Trophoblast cell (in vitro differentiated cells and primary cell): Measurements from ENCODE around the gene IQCN.

Experiments
- DNase-seq, 2 donors: peaks; one replicate each; pipeline ENCODE4 v3.0.0-alpha.2; 2016
- H2AFZ ChIP-seq: 2 replicates; pipeline ENCODE4 v1.6.1; 2013; ENCODE audit warnings: low read length, moderate library complexity, mild to moderate bottlenecking; ENCODE audit not compliant: insufficient read depth, poor library complexity
- H2AK5ac ChIP-seq: 2 replicates; pipeline ENCODE4 v1.6.1; 2013; ENCODE audit warnings: mild to moderate bottlenecking, low read length
- H2BK120ac ChIP-seq: 2 replicates; pipeline ENCODE4 v1.6.1; 2013; ENCODE audit warnings: low read length, mild to moderate bottlenecking, moderate library complexity; ENCODE audit not compliant: insufficient read depth, poor library complexity
- H2BK12ac ChIP-seq: 2 replicates; pipeline ENCODE4 v1.6.1; 2013; ENCODE audit warnings: mild to moderate bottlenecking, low read length, moderate library complexity
- H2BK5ac ChIP-seq: 2 replicates; pipeline ENCODE4 v1.6.1; 2013; ENCODE audit warnings: low read length, low read depth, moderate library complexity, mild to moderate bottlenecking; ENCODE audit not compliant: poor library complexity
- H3K14ac ChIP-seq: 2 replicates; pipeline ENCODE4 v1.6.1; 2013; ENCODE audit warnings: mild to moderate bottlenecking, low read length
- H3K18ac ChIP-seq: 2 replicates; pipeline ENCODE4 v1.6.1; 2013; ENCODE audit warnings: mild to moderate bottlenecking, low read length
- H3K23ac ChIP-seq: 2 replicates; pipeline ENCODE4 v1.6.1; 2013; ENCODE audit warnings: low read length
- H3K27ac ChIP-seq: 2 replicates; pipeline ENCODE4 v1.5.1; 2013; ENCODE audit warnings: low read depth, mild to moderate bottlenecking, inconsistent platforms, low read length, moderate library complexity
- H3K27me3 ChIP-seq: 2 replicates; pipeline ENCODE4 v1.6.1; 2013; ENCODE audit warnings: inconsistent platforms, mild to moderate bottlenecking, low read length, moderate library complexity; ENCODE audit not compliant: insufficient read depth
- H3K36me3 ChIP-seq, 2 experiments: 1 replicate in 1 of 2; 2 replicates in 1 of 2; pipeline ENCODE4 v1.6.1; 2013; ENCODE audit warnings: low read length in 2 of 2, mild to moderate bottlenecking in 2 of 2, moderate library complexity in 1 of 2; ENCODE audit not compliant: insufficient read depth in 2 of 2, control insufficient read depth in 1 of 2
- H3K4ac ChIP-seq: 2 replicates; pipeline ENCODE4 v1.6.1; 2013; ENCODE audit warnings: low read depth, mild to moderate bottlenecking, low read length, moderate library complexity
- H3K4me1 ChIP-seq, 2 experiments: 1 replicate in 1 of 2; 2 replicates in 1 of 2; pipeline ENCODE4 v1.6.1; 2013; ENCODE audit warnings: low read length in 2 of 2, mild to moderate bottlenecking in 2 of 2, moderate library complexity in 1 of 2; ENCODE audit not compliant: insufficient read depth in 2 of 2, control insufficient read depth in 1 of 2
- H3K4me2 ChIP-seq: 2 replicates; pipeline ENCODE4 v1.6.1; 2013; ENCODE audit warnings: inconsistent platforms, mild to moderate bottlenecking, low read length, moderate library complexity
- H3K4me3 ChIP-seq: 2 replicates; pipeline ENCODE4 v1.5.1; 2013; ENCODE audit warnings: mild to moderate bottlenecking, low read depth, low read length, inconsistent platforms
- H3K79me1 ChIP-seq: one replicate; pipeline ENCODE4 v1.6.1; 2013; ENCODE audit warnings: low read length
- H3K79me2 ChIP-seq: 2 replicates; pipeline ENCODE4 v1.6.1; 2013; ENCODE audit warnings: low read length, mild to moderate bottlenecking; ENCODE audit not compliant: control insufficient read depth, insufficient read depth, poor library complexity
- H3K9ac ChIP-seq: 2 replicates; pipeline ENCODE4 v1.6.1; 2013; ENCODE audit warnings: mild to moderate bottlenecking, low read length
- H3K9me3 ChIP-seq: 2 replicates; pipeline ENCODE4 v1.6.1; 2013; ENCODE audit warnings: low read depth, mild to moderate bottlenecking, control low read depth, inconsistent platforms, low read length; ENCODE audit not compliant: insufficient read depth
- H4K12ac ChIP-seq: 2 replicates; pipeline ENCODE4 v1.6.1; 2013; ENCODE audit warnings: low read depth, mild to moderate bottlenecking, low read length, moderate library complexity
- H4K8ac ChIP-seq: 2 replicates; pipeline ENCODE4 v1.6.1; 2013; ENCODE audit warnings: low read depth, mild to moderate bottlenecking, low read length, moderate library complexity
- H4K91ac ChIP-seq: one replicate; pipeline ENCODE4 v1.6.1; 2013; ENCODE audit warnings: low read depth, mild to moderate bottlenecking, low read length, moderate library complexity
- WGBS: extraction: QIAGEN DNeasy Blood & Tissue Kit; methylation state at CpG from one replicate; pipeline ENCODE4 v1.1.7; 2013; ENCODE audit warnings: missing lambda C conversion rate; ENCODE audit not compliant: insufficient read length, insufficient coverage; ENCODE audit errors: extremely low coverage; 5-methylcytosine and 5-hydroxymethylcytosine counted together

IQCN gene

DNA sequence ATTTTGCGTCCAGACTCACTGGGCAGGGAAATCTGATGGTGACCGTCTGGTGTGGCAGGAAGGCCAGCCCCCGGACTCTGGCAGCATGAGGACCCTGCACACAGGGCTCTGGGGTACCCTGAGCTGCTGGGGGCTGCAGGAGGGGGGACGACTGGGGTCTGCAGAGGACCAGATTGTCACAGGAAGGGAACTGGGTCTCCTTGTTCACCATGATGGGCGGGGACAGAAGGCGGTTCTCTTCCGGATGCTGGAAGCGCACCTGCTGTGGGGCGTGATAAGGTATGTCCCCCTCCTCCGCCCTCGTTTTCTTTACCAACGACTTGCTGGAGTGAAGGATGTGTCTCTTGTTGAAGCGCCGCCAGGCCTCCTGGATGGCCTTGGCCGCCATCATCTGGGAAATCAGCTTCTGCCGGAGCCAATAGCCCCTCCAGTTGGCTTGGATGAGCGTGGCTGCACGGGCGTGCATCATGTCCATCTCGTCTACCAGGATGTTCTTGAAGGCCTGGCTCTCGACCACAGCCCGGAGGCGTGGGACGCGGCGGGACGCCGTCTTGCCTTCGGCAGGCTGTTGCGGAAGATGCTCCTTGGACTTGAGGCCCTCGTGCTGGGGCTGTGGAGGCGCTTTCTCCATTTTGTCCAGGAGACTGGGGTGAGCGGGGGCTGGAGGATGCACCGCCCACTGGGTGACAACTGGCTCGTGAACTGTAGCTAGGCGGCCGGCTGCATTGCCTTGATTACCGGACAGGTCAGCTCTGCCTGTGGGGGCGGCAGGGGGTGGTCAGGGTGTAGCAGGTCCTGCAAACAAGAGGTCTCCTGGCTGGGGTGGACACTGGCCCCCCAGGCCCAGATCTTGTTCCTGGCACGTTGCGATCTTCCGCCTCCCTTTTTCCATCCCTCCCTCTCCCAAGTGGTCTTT is 7.2 kb downstream of the IQCN start:
- no peak overlapping the region for H2BK12ac ChIP-seq
- no peak overlapping the region for H3K4me3 ChIP-seq
- H3K4me2 ChIP-seq, result no peak overlapping the region
- no peaks in the 10 kb centered on the region for H3K79me2 ChIP-seq
- no peak overlapping the region for H2AFZ ChIP-seq
- no peak overlapping the region for H4K8ac ChIP-seq
- no peak overlapping the region for H3K9ac ChIP-seq
- peaks cover 2% of the 10 kb centered on the region for H3K9me3 ChIP-seq
- no peak overlapping the region for H2BK120ac ChIP-seq
- peaks cover 32 to 36% of the 10 kb centered on the region in 2 experiments for H3K36me3 ChIP-seq
- no peak overlapping the region for H3K18ac ChIP-seq
- DNase-seq, result no peak
- H3K27ac ChIP-seq, result no peak overlapping the region
- no peaks in the 10 kb centered on the region for H3K27me3 ChIP-seq
- WGBS, result no CpG with 5 or more reads among the region's 42 CpGs
- no peak overlapping the region for H4K91ac ChIP-seq
- no peak overlapping the region for H2AK5ac ChIP-seq
- no peaks in the 10 kb centered on the region for H3K79me1 ChIP-seq
- H3K4me1 ChIP-seq, result no peaks in the 10 kb centered on the region
- no peak overlapping the region for H3K4ac ChIP-seq
- no peak overlapping the region for H3K14ac ChIP-seq
- no peak overlapping the region for H3K23ac ChIP-seq
- no peak overlapping the region for H2BK5ac ChIP-seq
- no peak overlapping the region for H4K12ac ChIP-seq

DNA sequence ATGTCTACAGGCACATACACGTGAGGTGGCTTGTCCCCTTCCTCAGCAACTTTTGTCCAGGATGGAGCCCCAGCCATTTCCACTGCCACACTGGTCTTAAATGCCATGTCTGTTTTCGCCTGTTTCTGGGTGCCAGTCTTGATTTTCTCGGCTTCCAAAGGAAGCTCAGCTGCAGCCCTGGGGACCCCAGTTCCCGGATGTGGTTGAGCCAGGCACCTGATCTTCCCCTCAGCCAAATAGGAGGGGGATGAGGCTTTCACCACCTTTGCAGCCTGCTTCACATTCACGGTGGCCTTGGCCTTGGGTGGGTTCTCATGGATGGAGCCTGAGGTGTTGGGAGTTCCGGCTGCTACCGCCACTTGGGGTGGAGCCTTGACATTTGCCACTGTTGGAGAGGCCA is 8.7 kb downstream of the IQCN start:
- no peaks in the 10 kb centered on the region for H3K4me1 ChIP-seq
- no peaks in the 10 kb centered on the region for H3K79me2 ChIP-seq
- no peak overlapping the region for H2AK5ac ChIP-seq
- H3K14ac ChIP-seq, result no peak overlapping the region
- peaks cover 5% of the 10 kb centered on the region for H3K9me3 ChIP-seq
- H2BK5ac ChIP-seq, result no peak overlapping the region
- no peak overlapping the region for H3K18ac ChIP-seq
- H2AFZ ChIP-seq, result no peak overlapping the region
- H3K27me3 ChIP-seq, result no peaks in the 10 kb centered on the region
- no peak overlapping the region for H3K4ac ChIP-seq
- H3K9ac ChIP-seq, result no peak overlapping the region
- H3K27ac ChIP-seq, result no peak overlapping the region
- H3K23ac ChIP-seq, result no peak overlapping the region
- H2BK120ac ChIP-seq, result no peak overlapping the region
- no peak overlapping the region for H4K12ac ChIP-seq
- H3K4me2 ChIP-seq, result no peak overlapping the region
- no peak overlapping the region for H3K4me3 ChIP-seq
- DNase-seq, result no peak
- WGBS, result no CpG with 5 or more reads among the region's 7 CpGs
- no peak overlapping the region for H4K8ac ChIP-seq
- H2BK12ac ChIP-seq, result no peak overlapping the region
- H4K91ac ChIP-seq, result no peak overlapping the region
- no peaks in the 10 kb centered on the region for H3K79me1 ChIP-seq
- peaks cover 32 to 36% of the 10 kb centered on the region in 2 experiments for H3K36me3 ChIP-seq

- Histone ChIP-seq H4K91ac (no peak overlapping the region), H3K27ac (no peak overlapping the region), H4K12ac (no peak overlapping the region), H2BK120ac (no peak overlapping the region), H3K79me1 (no peaks in the 10 kb centered on the region), H3K23ac (no peak overlapping the region), H3K36me3 (peaks cover 32 to 36% of the 10 kb centered on the region in 2 experiments), H3K4me3 (no peak overlapping the region), H3K4me2 (no peak overlapping the region), H3K4me1 (no peaks in the 10 kb centered on the region), H3K14ac (no peak overlapping the region), H4K8ac (no peak overlapping the region), H3K9ac (no peak overlapping the region), H2BK12ac (no peak overlapping the region), H3K9me3 (peaks cover 7% of the 10 kb centered on the region), H3K18ac (no peak overlapping the region), H3K79me2 (no peaks in the 10 kb centered on the region), H2BK5ac (no peak overlapping the region), H3K4ac (no peak overlapping the region), H2AK5ac (no peak overlapping the region), H2AFZ (no peak overlapping the region), H3K27me3 (no peaks in the 10 kb centered on the region)
- WGBS, result no CpG with 5 or more reads among the region's 23 CpGs
- no peak for DNase-seq
Observed at GRCh38 chr19:18264971-18265540, 9.2 kb downstream of the IQCN start.

DNA sequence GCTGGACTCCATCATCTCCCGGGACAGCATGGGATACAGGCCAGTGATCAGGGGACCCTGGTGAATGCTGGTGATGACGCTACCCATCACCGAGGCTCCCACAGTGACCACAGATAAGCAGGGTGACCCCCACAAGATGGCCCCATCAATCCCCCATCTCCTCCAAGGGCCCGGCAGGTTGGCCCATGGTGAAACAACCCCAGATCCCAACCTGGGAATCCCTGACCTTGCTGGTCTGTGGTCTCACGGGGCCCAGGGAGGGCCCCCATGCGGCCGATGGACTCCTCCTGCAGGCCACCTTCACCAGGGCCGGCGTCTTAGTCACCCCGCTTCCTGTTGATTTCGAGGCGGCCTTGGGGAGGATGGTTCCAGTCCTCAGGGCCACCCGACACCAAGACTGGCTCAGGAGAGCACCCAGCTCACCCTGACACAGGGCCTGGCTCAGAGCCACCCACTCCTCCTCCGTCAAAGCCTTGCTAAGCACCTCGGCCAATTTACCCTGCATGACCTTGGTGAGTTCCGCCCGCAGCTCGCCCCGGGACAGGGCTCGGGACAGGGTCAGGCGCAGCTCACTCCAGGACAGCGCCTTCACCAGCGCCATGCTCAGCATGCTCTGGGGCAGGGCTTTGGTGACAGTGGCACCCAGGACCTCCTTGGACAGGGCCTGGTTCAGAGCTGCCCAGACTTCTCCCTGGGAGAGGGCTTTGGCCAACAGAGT is 10.0 kb downstream of the IQCN start:
- no peak for DNase-seq
- H2AK5ac ChIP-seq, result no peak overlapping the region
- no peaks in the 10 kb centered on the region for H3K4me1 ChIP-seq
- H3K27me3 ChIP-seq, result no peaks in the 10 kb centered on the region
- no peaks in the 10 kb centered on the region for H3K79me1 ChIP-seq
- no peak overlapping the region for H3K23ac ChIP-seq
- H2BK5ac ChIP-seq, result no peak overlapping the region
- no CpG with 5 or more reads among the region's 23 CpGs for WGBS
- no peak overlapping the region for H4K8ac ChIP-seq
- H4K12ac ChIP-seq, result no peak overlapping the region
- H3K36me3 ChIP-seq, result peaks cover 32 to 36% of the 10 kb centered on the region in 2 experiments
- no peak overlapping the region for H3K14ac ChIP-seq
- no peak overlapping the region for H2AFZ ChIP-seq
- H4K91ac ChIP-seq, result no peak overlapping the region
- H3K27ac ChIP-seq, result no peak overlapping the region
- no peak overlapping the region for H3K9ac ChIP-seq
- no peaks in the 10 kb centered on the region for H3K79me2 ChIP-seq
- H3K4me3 ChIP-seq, result no peak overlapping the region
- H3K9me3 ChIP-seq, result peaks cover 7% of the 10 kb centered on the region
- H2BK120ac ChIP-seq, result no peak overlapping the region
- H3K4ac ChIP-seq, result no peak overlapping the region
- no peak overlapping the region for H3K18ac ChIP-seq
- H3K4me2 ChIP-seq, result no peak overlapping the region
- H2BK12ac ChIP-seq, result no peak overlapping the region
